ENCODE results near the gene LCN15. TPM values are rescaled to one million over a fixed set of nuclear protein-coding genes. Genes with fewer than 3 reads are reported as not detected.

Gene LCN15
- total and polyA plus RNA-seq, 2 of the 13 experiments (the other 11 are each of a cell fraction or from before 2014, with no cell fraction given): 1.3 to 53.7 TPM

DNA sequence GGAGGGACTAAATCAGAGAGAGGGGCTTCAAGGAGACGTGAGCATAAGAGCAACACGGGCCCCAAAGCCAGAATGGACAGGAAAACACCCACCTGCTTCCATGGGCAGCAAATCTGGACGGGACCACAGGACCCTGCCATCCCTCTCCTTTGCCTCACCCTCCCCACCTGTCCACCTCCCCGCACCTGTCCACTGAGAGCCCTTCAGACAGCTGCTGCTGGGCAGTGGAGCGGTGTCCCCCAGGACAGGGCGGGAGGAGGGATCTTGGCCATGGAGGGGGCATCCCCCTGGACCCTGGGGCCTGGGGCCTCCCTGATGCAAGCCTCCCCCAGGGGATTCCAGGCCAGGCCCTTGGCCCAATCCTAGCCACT lies 34.4 kb upstream of the LCN15 start:
- POLR2A ChIA-PET: interaction anchor here (0.7 to 2.8 kb wide), 5 partner anchors 8 to 255 kb away, joined by 3 to 35 read pairs (median 8); partner anchors contain the start of genes CLIC3, ENTPD2, RABL6 and TMEM141
- 5% methylated on average over 4 of the region's 6 CpGs for WGBS (ENCODE audit: low lambda C conversion rate)
- Histone ChIP-seq H2AFZ (ENCODE audit: low read length) (no peak overlapping the region), H3K9me3 (ENCODE audit: low read length) (no peaks in the 10 kb centered on the region), H3K27ac (ENCODE audit: extremely low read length, insufficient read depth, low read length) (peak overlapping the region; percentile 84), H3K79me2 (ENCODE audit: insufficient read depth, low read length) (peaks cover 35% of the 10 kb centered on the region), H3K27me3 (ENCODE audit: control insufficient read depth in 1 of 2, insufficient read depth in 2 of 2, low read length in 2 of 2) (no peaks in the 10 kb centered on the region), H4K20me1 (ENCODE audit: insufficient read depth, low read length) (no peaks in the 10 kb centered on the region; the same call in none of the 2 replicates), H3K36me3 (replicated peaks in 1 of 2; ENCODE audit: control insufficient read depth in 1 of 2, insufficient read depth in 2 of 2, low read length in 2 of 2) (peaks cover 0 to 1% of the 10 kb centered on the region in 2 experiments; a peak in 1 of 5 replicates), H3K4me1 (ENCODE audit: insufficient read depth, low read length) (peaks cover 75% of the 10 kb centered on the region), H3K9ac (ENCODE audit: insufficient read depth, low read depth, low read length) (peak overlapping the region; percentile 70), H3K4me3 (replicated peaks in 1 of 3; ENCODE audit: insufficient read depth in 1 of 3, low read depth in 2 of 3, low read length in 3 of 3) (peak overlapping the region; percentile 57 to 85 (median 75); a peak in 5 of 6 replicates), H3K4me2 (ENCODE audit: low read depth, low read length) (peak overlapping the region; percentile 90)
- intact Hi-C loops (cut with micrococcal nuclease; ENCODE audit: unreplicated experiment): no loop called here
- in situ Hi-C loops (cut with HindIII; ENCODE audit: extremely low pct_ligation_motif_present, low pct_unique_long_range_greater_than_20kb): no loop called here
- no peak for FAIRE-seq
- CTCF ChIA-PET (ENCODE audit: low intra/inter-chr PET ratio, low total read pairs): no interaction called here
- DNase-seq (ENCODE audit: low spot score): no peak
- peak; percentile 3 for ATAC-seq
- no TSS peak for BruUV-seq (replicated peaks)
- TF ChIP-seq GLI4 (CRISPR knock-in tag; IDR thresholded peaks at IDR 0.05; ENCODE audit: borderline replicate concordance) (peak; percentile 30; the same call in 1 of the 2 replicates), ZNF124 (CRISPR knock-in tag; IDR thresholded peaks at IDR 0.05) (no peak), PCBP1 (IDR thresholded peaks at IDR 0.05; ENCODE audit: borderline replicate concordance, low read depth, low read length) (peak; percentile 95; the same call in 1 of the 2 replicates), ZNF816 (CRISPR knock-in tag; IDR thresholded peaks at IDR 0.05; ENCODE audit: borderline replicate concordance) (no peak), ZNF333 (CRISPR knock-in tag; IDR thresholded peaks at IDR 0.05; ENCODE audit: borderline replicate concordance) (peak; percentile 37; the same call in 1 of the 2 replicates), SOX6 (IDR thresholded peaks at IDR 0.05) (no peak), SOX6 (CRISPR knock-in tag; IDR thresholded peaks at IDR 0.05) (peak; percentile 3; the same call in 1 of the 2 replicates), ZNF33A (CRISPR knock-in tag; IDR thresholded peaks at IDR 0.05; ENCODE audit: borderline replicate concordance) (peak; percentile 2; the same call in 1 of the 2 replicates), ATF1 (CRISPR knock-in tag; IDR thresholded peaks at IDR 0.05) (peak; percentile 41; the same call in 1 of the 2 replicates), ZNF709 (CRISPR knock-in tag; IDR thresholded peaks at IDR 0.05) (peak; percentile 72)
- TF ChIP-seq, protein P1, sequence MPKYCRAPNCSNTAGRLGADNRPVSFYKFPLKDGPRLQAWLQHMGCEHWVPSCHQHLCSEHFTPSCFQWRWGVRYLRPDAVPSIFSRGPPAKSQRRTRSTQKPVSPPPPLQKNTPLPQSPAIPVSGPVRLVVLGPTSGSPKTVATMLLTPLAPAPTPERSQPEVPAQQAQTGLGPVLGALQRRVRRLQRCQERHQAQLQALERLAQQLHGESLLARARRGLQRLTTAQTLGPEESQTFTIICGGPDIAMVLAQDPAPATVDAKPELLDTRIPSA (CRISPR knock-in tag; IDR thresholded peaks at IDR 0.05; ENCODE audit: borderline replicate concordance): 0 out of 2 replicates have a peak, but pooled peaks have one; percentile 8
- TF ChIP-seq, protein P2, sequence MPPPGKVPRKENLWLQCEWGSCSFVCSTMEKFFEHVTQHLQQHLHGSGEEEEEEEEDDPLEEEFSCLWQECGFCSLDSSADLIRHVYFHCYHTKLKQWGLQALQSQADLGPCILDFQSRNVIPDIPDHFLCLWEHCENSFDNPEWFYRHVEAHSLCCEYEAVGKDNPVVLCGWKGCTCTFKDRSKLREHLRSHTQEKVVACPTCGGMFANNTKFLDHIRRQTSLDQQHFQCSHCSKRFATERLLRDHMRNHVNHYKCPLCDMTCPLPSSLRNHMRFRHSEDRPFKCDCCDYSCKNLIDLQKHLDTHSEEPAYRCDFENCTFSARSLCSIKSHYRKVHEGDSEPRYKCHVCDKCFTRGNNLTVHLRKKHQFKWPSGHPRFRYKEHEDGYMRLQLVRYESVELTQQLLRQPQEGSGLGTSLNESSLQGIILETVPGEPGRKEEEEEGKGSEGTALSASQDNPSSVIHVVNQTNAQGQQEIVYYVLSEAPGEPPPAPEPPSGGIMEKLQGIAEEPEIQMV (CRISPR knock-in tag; IDR thresholded peaks at IDR 0.05; ENCODE audit: low read depth): 0 out of 2 replicates have a peak, but pooled peaks have one; percentile 8
- TF ChIP-seq, protein P3, sequence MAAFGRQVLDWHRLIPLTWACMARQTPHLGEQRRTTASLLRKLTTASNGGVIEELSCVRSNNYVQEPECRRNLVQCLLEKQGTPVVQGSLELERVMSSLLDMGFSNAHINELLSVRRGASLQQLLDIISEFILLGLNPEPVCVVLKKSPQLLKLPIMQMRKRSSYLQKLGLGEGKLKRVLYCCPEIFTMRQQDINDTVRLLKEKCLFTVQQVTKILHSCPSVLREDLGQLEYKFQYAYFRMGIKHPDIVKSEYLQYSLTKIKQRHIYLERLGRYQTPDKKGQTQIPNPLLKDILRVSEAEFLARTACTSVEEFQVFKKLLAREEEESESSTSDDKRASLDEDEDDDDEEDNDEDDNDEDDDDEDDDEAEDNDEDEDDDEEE (CRISPR knock-in tag; IDR thresholded peaks at IDR 0.05): peak; percentile 75; the same call in 1 of the 2 replicates
